HCT116 (cell line): ENCODE data around the gene SPPL2C.

Experiments
- ATF3 ChIP-seq: IDR thresholded peaks from 2 replicates; pipeline ENCODE4 v1.6.1; 2012
- EZH2 ChIP-seq: fragments of 200-600 bp; sonication (generic); IDR thresholded peaks from 2 replicates; pipeline ENCODE4 v1.6.1; 2017; ENCODE audit warnings: antibody characterized with exemption, mixed run types

DNA sequence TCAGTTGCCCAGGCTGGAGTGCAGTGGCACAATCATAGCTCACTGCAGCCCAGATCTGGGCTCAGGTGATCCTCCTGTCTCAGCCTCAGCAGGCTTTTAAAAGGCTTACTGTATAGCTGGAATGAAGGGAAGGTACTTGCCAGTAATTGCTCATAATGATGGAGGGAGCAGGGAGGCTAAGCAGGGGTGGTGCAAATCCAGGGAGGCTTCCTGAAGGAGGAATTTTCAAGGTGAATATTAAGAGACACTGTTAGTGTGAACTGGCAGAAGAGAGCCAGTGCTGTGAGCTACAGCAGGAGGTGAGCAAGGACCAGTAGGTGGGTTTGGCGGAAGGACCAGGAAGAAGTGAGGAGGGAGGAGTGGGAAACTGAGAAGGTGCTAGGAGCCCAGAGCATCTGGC, 35.8 kb upstream of the SPPL2C start:
- TF ChIP-seq EZH2 (no peak), ATF3 (no peak)
